Measurements from ENCODE around the gene RFX7.
"Not testable (repeated sequence)": the region's sequence is repeated elsewhere in the genome, so short reads cannot be mapped to it uniquely, and the experiment has no call there.

The RFX7 gene

DNA sequence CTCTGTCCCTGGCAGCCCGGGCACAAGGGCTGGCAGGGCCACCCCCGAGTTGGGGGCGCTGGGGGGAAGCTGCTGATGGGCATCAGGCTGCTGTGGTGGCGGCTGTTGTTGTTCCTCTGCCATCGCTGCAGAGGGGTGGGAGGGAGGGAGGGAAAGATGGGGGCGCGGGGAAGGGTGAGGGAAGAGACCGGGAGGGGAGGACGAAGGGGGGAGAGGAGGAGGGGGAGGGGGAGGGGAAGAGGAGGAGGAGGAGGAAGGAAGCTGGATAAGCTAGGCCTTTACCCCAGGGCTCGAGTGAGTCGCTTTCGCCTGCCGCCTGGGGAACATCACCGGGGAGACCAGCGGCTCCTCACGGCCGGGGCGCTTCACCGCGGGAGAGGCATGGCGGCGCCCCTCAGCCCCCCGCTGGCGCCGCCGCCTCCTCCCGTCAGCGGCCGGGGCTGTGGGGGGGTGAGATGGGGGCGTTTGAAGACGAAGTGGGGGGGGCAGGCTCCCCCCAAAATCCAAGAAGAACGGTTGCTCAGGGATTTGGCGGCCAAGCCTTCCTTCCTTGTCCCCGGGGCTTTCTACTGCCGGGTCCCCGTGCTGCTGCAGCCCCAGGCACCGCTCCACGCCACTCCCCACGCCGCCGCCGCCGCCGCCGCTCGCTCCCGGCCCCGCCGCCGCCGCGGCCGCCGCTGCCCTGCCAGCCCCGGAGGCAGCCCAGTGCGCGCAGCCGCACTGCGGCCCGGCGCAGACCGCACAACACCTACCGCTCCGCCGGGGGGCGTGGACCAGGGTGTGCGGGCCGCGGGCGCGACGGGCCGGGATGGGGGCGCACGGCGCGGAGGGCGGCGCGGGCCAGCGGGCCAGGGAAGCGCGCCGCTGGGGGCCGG lies at the start of gene RFX7:
TSS of gene RFX7 (minus strand) at position 717 of the 875 bp plus-strand sequence. CDS start at position 123, 594 bp downstream.
- peak; percentile 80 for DNase-seq

DNA sequence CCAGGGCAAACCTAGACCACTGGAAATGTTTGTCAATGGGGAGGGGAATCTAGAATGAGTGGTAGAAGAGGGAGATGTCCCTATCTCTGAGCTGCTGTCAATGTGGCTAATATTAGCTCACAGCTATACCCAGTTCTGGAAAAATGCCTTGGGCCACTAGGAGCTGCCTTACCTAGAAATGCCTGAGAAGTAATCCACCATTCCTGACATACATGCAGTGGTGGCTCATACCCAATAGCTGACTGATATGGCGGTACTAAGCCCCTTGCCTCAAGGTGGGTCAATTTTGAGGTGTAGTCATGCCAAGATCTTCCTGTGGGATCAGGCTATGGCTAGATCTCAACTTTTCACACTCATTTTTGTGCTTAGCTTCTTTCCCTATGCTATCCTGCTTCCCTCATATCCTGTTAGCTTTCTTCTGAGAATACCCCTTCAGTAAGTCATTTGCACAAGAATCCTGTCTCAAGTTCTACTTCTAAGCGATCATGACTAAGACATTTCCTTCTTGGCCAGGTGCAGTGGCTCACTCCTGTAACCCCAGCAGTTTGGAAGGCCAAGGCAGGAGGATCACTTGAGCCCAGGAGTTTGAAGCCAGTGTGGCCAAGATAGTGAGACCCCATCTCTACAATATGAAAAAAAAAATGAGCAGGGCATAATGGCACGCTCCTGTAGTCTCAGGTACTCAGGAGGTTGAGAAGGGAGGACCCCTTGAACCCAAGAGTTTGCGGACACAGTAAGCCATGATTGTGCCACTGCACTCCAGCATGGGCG lies 49.1 kb upstream of the RFX7 start:
- DNase-seq, result no peak

DNA sequence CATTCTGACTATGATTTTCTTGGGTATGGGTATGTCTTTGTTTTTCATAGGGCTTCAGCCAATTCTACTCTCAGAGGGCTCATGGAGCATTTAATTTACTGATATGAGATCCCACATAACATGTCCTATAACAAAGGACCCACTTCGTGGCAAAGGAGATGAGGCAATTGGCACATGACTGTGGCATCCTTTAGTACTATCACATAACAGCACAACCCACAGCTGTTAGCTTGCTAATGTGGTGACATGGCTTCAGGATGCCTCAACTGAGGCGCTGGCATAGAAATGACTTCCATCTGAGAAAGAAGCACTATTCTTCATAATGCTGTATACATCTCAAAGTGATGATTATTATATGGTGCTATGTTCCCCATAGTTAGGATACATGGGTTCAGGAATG lies 48.1 kb upstream of the RFX7 start:
- DNase-seq, result no peak

DNA sequence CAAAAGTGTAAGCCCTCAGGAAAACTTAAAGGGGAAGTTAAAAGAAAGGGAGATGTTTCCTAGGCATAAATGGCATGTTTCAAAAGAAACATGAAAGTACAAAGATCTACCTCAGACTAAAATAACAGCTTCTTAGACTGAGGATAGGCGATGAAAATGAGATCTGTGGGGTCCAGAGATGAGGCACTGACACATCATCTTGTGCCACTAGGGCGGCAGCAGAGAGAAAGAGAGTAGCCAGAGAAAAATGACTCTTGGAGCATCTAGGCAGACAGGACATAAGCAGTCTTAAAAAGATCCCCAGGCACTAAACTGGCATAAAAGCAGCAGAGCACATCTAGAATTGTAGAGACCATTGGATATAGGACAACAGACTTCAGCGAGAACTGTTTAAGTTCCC lies 42.5 kb upstream of the RFX7 start:
- DNase-seq, result no peak

DNA sequence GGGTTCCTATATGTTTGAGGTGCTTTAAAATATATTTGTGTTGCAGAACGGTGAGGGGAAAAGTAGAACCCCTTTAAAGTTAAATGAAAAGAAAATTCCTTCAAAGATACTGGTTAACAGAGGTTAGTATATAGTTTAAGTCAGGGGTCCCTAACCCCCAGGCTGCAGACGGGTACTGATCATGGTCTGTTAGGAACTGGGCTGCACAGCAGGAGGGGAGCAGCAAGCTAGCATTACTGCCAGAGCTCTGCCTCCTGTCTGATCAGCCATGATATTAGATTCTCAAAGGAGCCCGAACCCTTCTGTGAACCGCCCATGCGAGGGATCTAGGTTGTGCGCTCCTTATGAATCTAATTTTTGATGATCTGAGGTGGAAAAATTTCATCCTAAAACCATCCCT lies 37.5 kb upstream of the RFX7 start:
- DNase-seq, result no peak

DNA sequence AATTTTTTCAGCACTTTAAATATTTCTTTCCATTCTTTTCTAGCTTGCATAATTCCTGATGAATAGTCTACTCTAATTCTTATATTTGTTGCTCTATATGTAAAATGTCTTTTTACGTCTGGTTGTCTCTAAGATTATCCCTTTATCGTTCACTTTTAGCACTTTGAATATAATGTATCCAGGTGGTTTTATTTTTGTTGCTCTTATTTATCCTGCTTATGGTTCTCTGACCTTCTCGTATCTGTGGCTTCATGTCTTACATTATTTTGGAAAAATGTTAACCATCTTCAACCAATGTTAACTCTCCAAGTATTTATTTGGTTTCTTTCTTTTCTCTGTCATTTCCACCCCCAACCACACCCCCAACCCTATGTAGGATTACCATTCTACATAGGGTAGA lies 30.0 kb upstream of the RFX7 start:
- DNase-seq, result no peak

DNA sequence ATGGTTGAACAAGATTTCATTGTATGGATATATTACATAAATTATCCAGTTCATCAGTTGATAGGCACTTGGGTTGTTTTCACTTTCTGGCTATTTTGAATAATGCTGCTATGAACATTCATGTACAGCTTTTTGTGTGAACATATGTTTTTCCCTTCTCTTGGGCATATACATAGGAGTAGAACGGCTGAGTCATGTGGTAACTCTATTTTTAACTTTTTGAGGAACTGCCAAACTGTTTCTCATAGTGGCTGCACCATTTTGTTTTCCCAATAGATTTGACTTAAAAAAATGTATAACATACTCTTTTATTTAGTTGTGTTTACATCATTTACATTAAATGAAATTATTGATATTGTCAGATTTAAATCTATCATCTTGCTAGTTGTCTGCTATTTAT lies 28.8 kb upstream of the RFX7 start:
- DNase-seq, result no peak

DNA sequence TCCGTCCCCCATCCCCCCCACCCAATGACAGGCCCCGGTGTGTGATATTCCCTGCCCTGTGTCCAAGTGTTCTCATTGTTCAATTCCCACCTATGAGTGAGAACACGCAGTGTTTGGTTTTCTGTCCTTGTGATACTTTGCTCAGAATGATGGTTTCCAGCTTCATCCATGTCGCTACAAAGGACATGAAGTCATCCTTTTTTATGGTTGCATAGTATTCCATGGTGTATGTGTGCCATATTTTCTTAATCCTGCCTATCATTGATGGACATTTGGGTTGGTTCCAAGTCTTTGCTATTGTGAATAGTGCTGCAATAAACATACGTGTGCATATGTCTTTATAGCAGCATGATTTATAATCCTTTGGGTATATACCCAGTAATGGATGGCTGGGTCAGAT lies 22.8 kb upstream of the RFX7 start:
- DNase-seq, result not testable (repeated sequence)

DNA sequence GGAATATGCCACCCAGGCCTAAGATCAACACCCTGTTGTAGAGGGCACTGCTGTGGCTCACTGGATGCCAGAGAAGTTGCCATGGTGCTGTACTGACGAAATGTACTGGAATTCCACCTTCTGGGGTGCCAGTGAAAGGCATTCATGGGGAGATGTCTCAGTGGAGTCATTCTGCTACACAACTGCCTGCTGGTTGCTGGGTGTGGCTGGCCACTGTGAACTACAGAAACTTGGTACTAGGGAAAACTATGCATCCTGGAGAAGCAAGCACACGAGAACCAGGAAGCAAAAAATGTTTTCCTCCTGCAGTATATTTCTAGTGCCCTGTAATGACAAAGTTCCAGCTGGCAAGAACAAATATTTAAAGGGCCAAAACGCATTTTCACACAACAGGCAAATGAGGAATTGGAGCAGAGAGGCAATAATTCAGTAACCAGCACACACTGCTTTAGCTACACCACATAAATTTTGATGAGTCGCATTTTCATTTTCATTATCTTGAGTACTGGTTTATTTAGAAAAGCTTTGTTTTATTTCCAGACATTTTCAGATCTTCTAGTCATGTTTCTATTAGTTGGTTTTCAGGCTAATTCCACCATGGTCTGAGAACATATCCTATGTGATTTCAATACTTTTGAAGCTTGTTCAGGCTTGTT lies 18.3 kb upstream of the RFX7 start:
- no peak for DNase-seq

DNA sequence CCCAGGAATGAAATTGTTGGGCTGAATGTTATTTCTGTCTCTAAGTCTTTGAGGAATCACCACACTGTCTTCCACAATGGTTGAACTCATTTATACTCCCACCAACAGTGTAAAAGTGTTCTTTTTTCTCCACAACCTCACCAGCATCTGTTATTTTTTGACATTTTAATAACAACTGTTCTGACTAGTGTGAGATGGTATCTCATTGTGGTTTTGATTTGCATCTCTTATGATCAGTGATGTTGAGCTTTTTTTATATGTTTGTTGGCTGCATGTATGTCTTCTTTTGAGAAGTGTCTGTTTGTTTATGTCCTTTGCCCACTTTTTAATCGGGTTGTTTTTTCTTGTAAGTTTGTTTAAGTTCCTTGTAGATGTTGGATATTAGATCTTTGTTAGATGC lies 13.6 kb upstream of the RFX7 start:
- not testable (repeated sequence) for DNase-seq

DNA sequence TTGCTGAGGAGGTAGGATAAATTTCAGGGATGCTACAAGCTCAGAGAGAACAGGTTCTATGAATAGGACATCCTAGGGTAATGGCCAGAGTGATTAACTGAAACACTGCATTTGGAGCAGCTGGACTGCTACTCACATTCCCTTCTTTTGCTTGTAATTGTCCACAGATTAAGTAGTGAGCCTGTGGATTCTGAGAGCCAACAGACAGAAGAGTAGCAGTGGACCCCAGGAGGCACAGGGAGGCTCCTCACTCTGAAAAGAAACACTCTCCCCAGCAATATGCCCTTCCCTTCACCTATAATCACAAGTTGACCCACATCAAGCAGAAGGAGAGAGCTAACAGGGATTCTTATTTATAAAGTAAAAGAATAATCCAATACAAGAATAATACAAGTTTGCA lies 10.6 kb upstream of the RFX7 start:
- DNase-seq, result no peak

DNA sequence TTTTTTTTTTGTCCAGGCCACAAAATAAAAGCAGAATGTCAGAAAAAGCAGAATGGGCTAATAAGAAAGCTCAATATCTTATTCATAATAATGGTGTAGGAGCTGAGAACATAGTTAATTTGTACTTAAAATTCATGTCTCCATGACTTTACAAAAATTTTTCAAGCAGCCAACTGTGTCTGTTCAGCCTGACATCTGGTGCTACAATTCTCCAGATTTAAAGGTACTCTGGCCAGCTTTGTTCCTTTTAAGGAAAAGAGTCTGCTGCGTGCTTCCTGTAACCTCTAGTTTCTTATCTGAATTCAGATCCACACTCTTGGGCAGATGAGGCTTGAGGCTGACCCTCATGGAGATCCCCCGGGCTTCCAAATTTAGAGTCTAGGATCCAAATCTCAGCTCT lies 8.7 kb upstream of the RFX7 start:
- no peak for DNase-seq

DNA sequence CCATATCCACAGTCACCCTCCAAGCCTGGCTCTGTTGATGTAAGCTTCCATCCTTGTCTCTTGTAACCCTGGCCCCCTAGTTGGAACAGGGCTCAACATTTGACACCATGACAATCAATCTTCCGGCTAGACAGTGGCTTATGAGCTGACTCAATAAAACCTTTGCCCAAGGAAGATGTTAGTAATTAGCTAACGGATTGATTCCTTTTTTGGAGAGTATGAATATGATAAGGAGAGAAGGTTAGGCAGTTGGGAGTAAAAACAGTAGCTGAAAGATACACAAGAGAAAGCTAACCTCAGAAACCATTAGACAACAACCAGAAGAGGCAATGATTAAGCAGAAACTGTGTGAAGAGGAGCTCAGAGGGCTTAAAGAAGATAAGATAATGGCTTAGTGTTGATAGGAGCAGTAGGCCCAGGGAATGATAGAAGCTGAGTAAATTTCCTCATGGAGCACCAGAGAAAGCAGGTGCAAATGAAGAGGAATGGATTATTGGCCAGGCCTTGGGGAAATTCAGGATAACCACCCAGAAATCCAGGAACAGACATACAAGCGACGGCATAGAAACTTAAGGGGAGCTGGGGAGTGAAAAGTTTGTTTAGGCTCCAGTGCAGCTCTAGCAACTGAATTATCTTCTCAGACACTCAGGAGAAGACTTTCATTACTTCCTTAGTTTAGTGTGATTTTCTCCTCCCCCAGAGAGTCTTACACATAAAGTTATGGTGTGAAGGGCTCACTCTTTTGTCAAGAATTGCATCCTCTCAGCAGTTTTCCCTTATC lies 7.8 kb upstream of the RFX7 start:
- no peak for DNase-seq

DNA sequence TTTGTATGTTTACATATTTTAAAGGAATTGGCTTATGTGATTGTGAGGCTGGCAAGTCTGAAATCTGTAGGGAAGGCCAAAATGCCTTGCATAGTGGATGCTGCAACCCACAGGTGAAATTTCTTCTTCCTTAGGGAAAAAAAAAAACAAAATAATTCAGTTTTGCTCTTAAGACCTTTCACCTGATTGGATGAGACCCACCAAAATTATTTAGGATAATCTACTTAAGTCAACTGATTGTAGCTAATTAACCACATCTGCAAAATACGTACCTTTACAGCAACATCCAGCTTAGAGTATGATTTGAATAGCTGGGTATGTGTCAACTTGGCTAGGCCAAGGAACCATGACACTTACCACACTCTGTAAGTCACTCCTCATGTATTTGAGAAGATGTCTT lies 6.9 kb upstream of the RFX7 start:
- no peak for DNase-seq

DNA sequence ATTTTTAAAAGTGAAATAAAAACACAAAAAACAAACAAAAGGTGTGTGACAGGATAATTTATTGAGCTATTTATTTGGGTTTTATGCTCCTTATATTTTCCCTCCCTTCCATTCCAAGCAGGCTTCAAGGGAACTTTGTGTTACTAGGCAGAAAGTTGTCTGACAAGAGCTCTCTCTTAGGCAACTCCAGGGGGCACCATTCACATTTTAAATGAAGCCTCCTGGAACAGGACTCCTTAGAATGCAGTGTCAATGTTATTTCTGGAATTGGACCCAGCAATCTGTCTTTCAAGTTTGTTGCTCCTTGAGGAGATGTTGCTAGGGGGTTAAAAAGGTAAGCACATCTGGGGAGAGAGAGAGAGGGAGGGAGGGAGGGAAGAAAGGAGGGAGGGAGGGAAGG lies 5.4 kb upstream of the RFX7 start:
- DNase-seq, result no peak

DNA sequence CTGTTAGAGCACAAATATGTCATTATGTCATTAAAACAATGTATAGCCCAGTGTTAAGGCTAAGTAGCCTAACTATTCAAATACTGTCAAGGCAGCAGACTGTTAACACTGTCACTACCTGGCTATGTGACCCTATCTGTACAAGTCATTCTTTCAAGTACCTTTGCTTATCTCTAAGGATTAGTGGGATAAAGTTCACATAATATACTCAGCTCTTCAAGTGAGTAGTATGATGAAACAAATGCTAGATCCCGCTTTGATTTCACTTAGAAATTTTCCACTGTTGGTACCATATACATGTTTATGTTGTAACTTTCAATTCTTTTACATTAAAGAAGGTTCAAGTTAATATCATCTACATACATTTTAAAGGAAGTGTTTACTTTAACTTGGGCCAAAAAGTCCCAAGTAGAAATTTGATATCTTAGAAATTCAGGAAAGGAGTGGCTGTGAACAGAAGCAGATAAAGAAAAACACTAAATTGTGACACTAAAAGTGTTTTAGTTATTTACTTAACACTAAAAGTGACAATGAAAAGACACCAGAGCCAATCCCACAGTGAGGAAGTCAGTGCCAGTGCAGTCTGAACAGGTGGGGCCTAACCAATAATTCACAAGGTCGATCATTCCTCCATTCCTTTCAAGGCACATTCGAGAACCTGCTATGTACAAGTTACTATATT lies 4.8 kb upstream of the RFX7 start:
- DNase-seq, result no peak

DNA sequence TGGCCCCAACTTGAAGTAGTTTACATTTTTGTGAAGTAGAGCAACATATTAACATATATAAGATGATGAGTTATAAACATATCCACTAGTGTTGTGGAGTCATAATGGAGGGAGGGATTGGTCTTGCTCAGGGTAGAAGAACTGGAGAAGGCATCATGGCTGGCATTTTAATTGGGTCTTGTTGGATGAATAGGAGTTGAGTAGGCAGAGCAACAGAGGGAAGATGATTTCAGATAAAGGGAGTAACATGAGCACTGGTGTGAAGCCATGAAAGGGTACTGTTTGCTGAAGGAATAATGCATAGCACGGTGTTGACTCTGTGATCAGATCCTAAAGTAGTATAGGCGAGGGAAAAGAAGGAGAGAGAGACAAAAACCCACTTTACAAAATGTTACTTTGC lies 3.6 kb upstream of the RFX7 start:
- no peak for DNase-seq

DNA sequence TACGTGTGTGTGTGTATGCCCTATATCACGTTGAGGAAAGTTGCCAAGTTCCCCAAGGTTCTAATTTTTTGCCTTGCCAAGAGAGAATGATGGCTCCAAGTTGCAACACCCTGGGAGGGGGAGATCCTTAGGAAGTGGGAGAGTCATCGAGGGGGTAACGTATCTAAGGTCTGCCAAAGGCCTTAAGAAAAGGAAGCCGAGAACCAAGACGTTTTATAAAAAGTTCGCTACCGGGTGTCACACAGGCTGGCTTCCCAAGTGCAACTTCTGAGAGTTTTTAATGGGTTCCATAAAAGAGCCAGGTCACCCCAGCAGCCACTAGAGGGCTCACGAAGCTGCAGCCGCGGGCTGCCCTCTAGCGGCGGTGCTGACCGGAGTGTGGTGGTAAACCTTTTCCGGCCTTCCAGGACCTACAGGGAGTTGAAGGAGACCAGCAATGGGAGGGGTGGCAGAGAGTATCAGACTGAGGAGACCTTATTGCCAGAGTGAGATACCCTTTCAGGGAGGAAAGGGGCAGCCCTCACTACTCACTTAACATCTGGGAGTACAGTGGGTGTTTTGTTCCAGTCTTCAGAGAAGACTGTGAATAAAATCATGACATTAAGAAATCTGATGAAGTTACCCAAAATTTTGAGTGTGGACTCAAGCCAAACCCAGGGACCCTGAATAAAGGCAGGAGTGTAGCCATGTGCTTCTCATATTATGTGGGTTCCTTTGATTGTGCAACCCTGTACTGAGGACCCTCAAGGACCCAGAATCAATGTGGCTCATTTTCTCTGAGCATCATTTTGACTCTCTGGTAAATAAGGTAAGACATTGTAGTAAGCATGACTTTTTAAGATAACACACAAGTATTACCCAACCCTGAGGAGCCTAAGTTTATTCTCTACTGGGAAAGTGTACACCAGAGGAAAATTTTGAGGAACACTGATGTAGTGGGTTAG lies 2.5 kb upstream of the RFX7 start:
- peak; percentile 88 for DNase-seq

DNA sequence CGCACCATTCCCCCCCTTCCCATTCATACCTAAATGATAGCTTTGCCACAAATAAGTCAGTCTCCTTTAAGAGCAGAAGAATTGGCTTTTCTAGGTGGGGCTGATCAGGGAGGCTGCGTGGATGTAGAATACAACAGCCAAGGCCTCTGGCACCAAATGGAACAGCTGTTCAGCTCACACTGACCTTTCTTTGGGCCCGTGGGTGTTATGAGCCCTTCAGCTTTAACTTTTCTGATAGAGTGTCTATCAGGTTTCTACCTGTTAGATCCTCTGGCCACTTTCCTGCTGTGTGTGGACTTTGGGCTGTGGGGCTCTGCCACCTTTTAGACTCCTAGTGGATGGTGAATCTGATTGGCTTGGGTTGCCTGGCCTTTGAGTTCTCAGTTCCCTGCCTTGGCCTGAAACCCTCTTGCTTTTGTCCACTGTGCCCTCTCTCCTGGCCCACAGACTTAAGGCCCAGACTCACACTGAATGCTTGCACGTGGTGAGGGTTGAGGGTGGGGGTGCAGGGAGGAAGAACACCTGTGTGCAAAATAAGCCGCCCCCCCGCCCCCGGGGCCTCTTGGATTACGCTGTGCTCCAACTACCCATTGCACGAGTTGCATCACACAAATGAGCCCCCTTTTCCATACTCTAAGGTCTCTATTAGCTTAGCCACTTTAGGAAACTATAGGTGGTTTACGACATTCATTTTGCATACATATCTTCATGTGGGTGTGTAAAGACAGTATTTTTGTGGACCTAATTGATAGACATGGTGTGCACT lies 1.3 kb upstream of the RFX7 start:
- peak; percentile 46 for DNase-seq
